OCI-M2 (cell line): Measurements from ENCODE around the gene HOGA1.

ENCODE experiments used
- DNase-seq: peaks from one replicate; lab custom pipeline; 2025; ENCODE audit not compliant: unreplicated experiment; lab: John Stamatoyannopoulos, UW

Gene HOGA1

GRCh38 chr10:97584060-97584797 lies at the start of gene HOGA1:
Gene HOGA1, plus strand, starts transcription at chr10:97584389. Its CDS starts 315 bp downstream, at chr10:97584704.
- no peak for DNase-seq

- DNase-seq = no peak
Observed at GRCh38 chr10:97534746-97535367, 49.3 kb upstream of the HOGA1 start.

GRCh38 chr10:97537186-97537869 lies 46.9 kb upstream of the HOGA1 start:
- no peak for DNase-seq

GRCh38 chr10:97538411-97538810 lies 45.8 kb upstream of the HOGA1 start:
- DNase-seq = no peak

GRCh38 chr10:97538839-97539238 lies 45.4 kb upstream of the HOGA1 start:
- DNase-seq = no peak

- DNase-seq = no peak
Observed at GRCh38 chr10:97539523-97540200, 44.5 kb upstream of the HOGA1 start.

GRCh38 chr10:97540669-97541500 lies 43.3 kb upstream of the HOGA1 start:
- no peak for DNase-seq

GRCh38 chr10:97542169-97543024 lies 41.8 kb upstream of the HOGA1 start:
- no peak for DNase-seq

GRCh38 chr10:97543025-97543546 lies 41.1 kb upstream of the HOGA1 start:
- peak; percentile 20 for DNase-seq

- no peak for DNase-seq
Observed at GRCh38 chr10:97546456-97547270, 37.5 kb upstream of the HOGA1 start.

- no peak for DNase-seq
Observed at GRCh38 chr10:97547271-97547600, 37.0 kb upstream of the HOGA1 start.

- DNase-seq = no peak
Observed at GRCh38 chr10:97547962-97548361, 36.2 kb upstream of the HOGA1 start.

- no peak for DNase-seq
Observed at GRCh38 chr10:97548828-97549455, 35.2 kb upstream of the HOGA1 start.

GRCh38 chr10:97549587-97550322 lies 34.4 kb upstream of the HOGA1 start:
- DNase-seq = no peak

- no peak for DNase-seq
Observed at GRCh38 chr10:97550336-97551149, 33.6 kb upstream of the HOGA1 start.

- DNase-seq = no peak
Observed at GRCh38 chr10:97551271-97551670, 32.9 kb upstream of the HOGA1 start.

- peak; percentile 8 for DNase-seq
Observed at GRCh38 chr10:97553575-97554031, 30.6 kb upstream of the HOGA1 start.
